H1 (cell line): ENCODE data around the gene MYLK4. TPM values are rescaled to one million over a fixed set of nuclear protein-coding genes. Genes with fewer than 3 reads are reported as not detected.

Experiments used
- CTCF ChIA-PET: fragments of 300-600 bp; sonication (Branson Sonifier 250); formaldehyde crosslinking; loops from one replicate; lab custom pipeline; 2021; ENCODE audit not compliant: partially characterized antibody; lab: Charles Lee
- POLR2A ChIA-PET: fragments of 300-600 bp; sonication (Branson Sonifier 250); formaldehyde crosslinking; loops from one replicate; lab custom pipeline; 2021; ENCODE audit warnings: inconsistent platforms; ENCODE audit not compliant: partially characterized antibody; lab: Charles Lee
- DNase-seq, 2 experiments: peaks; one replicate each; pipeline versions ENCODE4 v3.0.0 to v3.0.0-alpha.2; 2010 to 2022; ENCODE audit warnings: low spot score in 2 of 2, low read depth in 1 of 2, mixed read lengths in 1 of 2
- FAIRE-seq: peaks from 2 replicates; lab custom pipeline; 2011; peaks lifted over from hg19 to GRCh38; lab: Jason Lieb, UNC
- H2AFZ ChIP-seq: 2 replicates; pipeline ENCODE4 v1.8.1; 2012; ENCODE audit warnings: low read length, inconsistent platforms
- H2AK5ac ChIP-seq: 2 replicates; pipeline ENCODE4 v1.6.1; 2013; ENCODE audit warnings: low read depth, low read length
- H2BK120ac ChIP-seq: replicated peaks from 2 replicates; pipeline ENCODE3; 2013; ENCODE audit warnings: low read depth, low read length, inconsistent platforms
- H2BK12ac ChIP-seq: 2 replicates; pipeline ENCODE4 v1.6.1; 2013; ENCODE audit warnings: low read depth, low read length
- H2BK15ac ChIP-seq: 2 replicates; pipeline ENCODE4 v1.6.1; 2013; ENCODE audit warnings: low read length
- H2BK20ac ChIP-seq: 2 replicates; pipeline ENCODE4 v1.6.1; 2013; ENCODE audit warnings: low read length
- H2BK5ac ChIP-seq: 2 replicates; pipeline ENCODE4 v1.6.1; 2013; ENCODE audit warnings: low read depth, low read length
- H3K14ac ChIP-seq: 2 replicates; pipeline ENCODE4 v1.6.1; 2013; ENCODE audit warnings: inconsistent platforms; ENCODE audit not compliant: insufficient read length
- H3K18ac ChIP-seq: 2 replicates; pipeline ENCODE4 v1.6.1; 2013; ENCODE audit warnings: low read length; ENCODE audit errors: extremely low read depth
- H3K23ac ChIP-seq: 2 replicates; pipeline ENCODE4 v1.6.1; 2013; ENCODE audit warnings: inconsistent platforms; ENCODE audit not compliant: insufficient read length
- H3K23me2 ChIP-seq: 2 replicates; pipeline ENCODE4 v1.6.1; 2013; ENCODE audit warnings: low read depth, low read length
- H3K27ac ChIP-seq: 2 replicates; pipeline ENCODE4 v1.6.1; 2011; ENCODE audit warnings: low read depth, low read length, inconsistent platforms
- H3K27me3 ChIP-seq, 4 experiments: replicated peaks in 1 of 4; 1 replicate in 1 of 4; 2 replicates in 3 of 4; pipeline versions ENCODE4 v1.6.1 to v1.8.1; 2011 to 2013; ENCODE audit warnings: low read length in 3 of 4, mild to moderate bottlenecking in 3 of 4, inconsistent platforms in 2 of 4, mixed read lengths in 2 of 4, moderate library complexity in 1 of 4; ENCODE audit not compliant: control insufficient read depth in 3 of 4, insufficient read depth in 3 of 4; ENCODE audit errors: extremely low read depth in 1 of 4
- H3K36me3 ChIP-seq, 4 experiments: 2 replicates each; pipeline versions ENCODE4 v1.6.1 to v1.8.1; 2011 to 2013; ENCODE audit warnings: mild to moderate bottlenecking in 4 of 4, low read length in 3 of 4, moderate library complexity in 2 of 4, control low read depth in 1 of 4, inconsistent platforms in 1 of 4; ENCODE audit not compliant: insufficient read depth in 4 of 4, control insufficient read depth in 2 of 4
- H3K4ac ChIP-seq: replicated peaks from 2 replicates; pipeline ENCODE3; 2013; ENCODE audit warnings: low read length, low read depth, mixed read lengths, inconsistent platforms; ENCODE audit not compliant: insufficient read length
- H3K4me1 ChIP-seq, 4 experiments: replicated peaks in 1 of 4; 1 replicate in 1 of 4; 2 replicates in 3 of 4; pipeline versions ENCODE4 v1.6.1 to v1.8.1; 2011 to 2013; ENCODE audit warnings: low read length in 3 of 4, inconsistent platforms in 2 of 4, mixed read lengths in 1 of 4; ENCODE audit not compliant: insufficient read depth in 4 of 4, control insufficient read depth in 3 of 4
- H3K4me2 ChIP-seq, 2 experiments: 2 replicates each; pipeline versions ENCODE4 v1.6.1 to v1.8.1; 2011 to 2013; ENCODE audit warnings: low read depth in 2 of 2, low read length in 2 of 2, control low read depth in 1 of 2, inconsistent platforms in 1 of 2, mild to moderate bottlenecking in 1 of 2; ENCODE audit not compliant: insufficient read depth in 1 of 2
- H3K4me3 ChIP-seq, 4 experiments: fragments of 200-600, 300-600 bp in 1 of 4; sonication (generic), shearing (Covaris generic), sonication (Bioruptor Twin) in 1 of 4; 2 replicates each; pipeline versions ENCODE4 v1.5.1 to v1.8.1; 2011 to 2016; ENCODE audit warnings: low read length in 4 of 4, low read depth in 3 of 4, control low read depth in 2 of 4, inconsistent platforms in 2 of 4, mild to moderate bottlenecking in 2 of 4, mixed read lengths in 1 of 4, moderate library complexity in 1 of 4; ENCODE audit not compliant: insufficient read depth in 2 of 4; ENCODE audit errors: extremely low read depth in 1 of 4
- H3K56ac ChIP-seq: replicated peaks from 2 replicates; pipeline ENCODE3; 2013; ENCODE audit warnings: low read depth, mild to moderate bottlenecking, mixed read lengths, low read length, inconsistent platforms; ENCODE audit not compliant: insufficient read length
- H3K79me1 ChIP-seq: 2 replicates; pipeline ENCODE4 v1.6.1; 2013; ENCODE audit warnings: low read depth, low read length, control low read depth
- H3K79me2 ChIP-seq, 2 experiments: 2 replicates each; pipeline versions ENCODE4 v1.6.1 to v1.8.1; 2012 to 2013; ENCODE audit warnings: low read length in 2 of 2, mild to moderate bottlenecking in 2 of 2, inconsistent platforms in 1 of 2; ENCODE audit not compliant: insufficient read depth in 2 of 2, control insufficient read depth in 1 of 2
- H3K9ac ChIP-seq, 4 experiments: replicated peaks in 1 of 4; 1 replicate in 1 of 4; 2 replicates in 3 of 4; pipeline versions ENCODE4 v1.6.1 to v1.8.1; 2011 to 2013; ENCODE audit warnings: low read depth in 3 of 4, low read length in 3 of 4, control low read depth in 2 of 4, mild to moderate bottlenecking in 2 of 4, moderate library complexity in 2 of 4, inconsistent platforms in 1 of 4; ENCODE audit errors: extremely low read depth in 1 of 4
- H3K9me3 ChIP-seq, 2 experiments: 2 replicates each; pipeline versions ENCODE4 v1.6.1 to v1.8.1; 2012 to 2013; ENCODE audit warnings: mild to moderate bottlenecking in 2 of 2, moderate library complexity in 2 of 2, control low read depth in 1 of 2, inconsistent platforms in 1 of 2, low read depth in 1 of 2, low read length in 1 of 2, mixed read lengths in 1 of 2; ENCODE audit not compliant: insufficient read depth in 2 of 2
- H4K20me1 ChIP-seq, 2 experiments: replicated peaks in 1 of 2; 2 replicates each; pipeline versions ENCODE3 to v1.8.1; 2011 to 2013; ENCODE audit warnings: inconsistent platforms in 2 of 2, low read length in 2 of 2, mild to moderate bottlenecking in 1 of 2; ENCODE audit not compliant: insufficient read depth in 2 of 2, control insufficient read depth in 1 of 2
- H4K5ac ChIP-seq: 2 replicates; pipeline ENCODE4 v1.6.1; 2013; ENCODE audit warnings: low read length, low read depth, mixed read lengths, inconsistent platforms; ENCODE audit not compliant: insufficient read length
- H4K8ac ChIP-seq: 2 replicates; pipeline ENCODE4 v1.8.0; 2013; ENCODE audit warnings: mild to moderate bottlenecking, moderate library complexity, low read length, inconsistent platforms; ENCODE audit not compliant: insufficient read depth; ENCODE audit errors: extremely low read depth
- H4K91ac ChIP-seq: replicated peaks from 2 replicates; pipeline ENCODE3; 2013; ENCODE audit warnings: low read length, mixed read lengths, inconsistent platforms; ENCODE audit not compliant: insufficient read length
- BACH1 ChIP-seq: IDR thresholded peaks from 2 replicates; pipeline ENCODE4 v1.6.1; 2012; ENCODE audit warnings: low read length, improper control_type of control experiment
- CHD2 ChIP-seq: IDR thresholded peaks from 2 replicates; pipeline ENCODE4 v1.6.1; 2012; ENCODE audit warnings: low read length, improper control_type of control experiment
- HDAC2 ChIP-seq, 2 experiments: fragments of 300-600 bp in 1 of 2; sonication (generic) in 1 of 2; IDR thresholded peaks; 2 replicates each; pipeline ENCODE4 v1.6.1; 2011 to 2012; ENCODE audit warnings: low read depth in 2 of 2, low read length in 2 of 2, mild to moderate bottlenecking in 2 of 2, moderate library complexity in 2 of 2, borderline replicate concordance in 1 of 2, inconsistent platforms in 1 of 2
- JUN ChIP-seq: IDR thresholded peaks from 2 replicates; pipeline ENCODE4 v1.6.1; 2011; ENCODE audit warnings: low read depth, mild to moderate bottlenecking, improper control_type of control experiment, low read length
- WGBS, 2 experiments: shearing (Covaris generic) in 1 of 2; methylation state at CpG; one replicate each; pipeline versions ENCODE4 v1.1.6 to v1.1.7; 2013 to 2015; ENCODE audit warnings: low lambda C conversion rate in 2 of 2, mixed read lengths in 2 of 2, inconsistent platforms in 1 of 2, low coverage in 1 of 2, missing lambda C conversion rate in 1 of 2; ENCODE audit not compliant: insufficient replicate concordance in 2 of 2, insufficient coverage in 1 of 2, insufficient read length in 1 of 2; ENCODE audit errors: extremely low coverage in 1 of 2, missing lambda C conversion rate in 1 of 2; 5-methylcytosine and 5-hydroxymethylcytosine counted together
- polyA plus RNA-seq, 7 experiments: library from polyadenylated mRNA; depleted of rRNA in 3 of 7; stranded (reverse) in 5 of 7; unstranded in 2 of 7; fragments of >200 nt in 5 of 7; fragments of 200-250 nt in 2 of 7; gene quantifications; 1 replicate in 5 of 7; 2 replicates in 1 of 7; 4 replicates in 1 of 7; pipeline versions ENCODE4 v1.2.1 to v1.2.3, GENCODE V29; 2011 to 2013; ENCODE audit warnings: missing spikeins in 2 of 7, mixed read lengths in 2 of 7
- total RNA-seq: library from RNA; stranded (reverse); fragmentation: NEBNext Ultra II Directional; extraction: Animal tissue kit (Norgen Biotek cat#: 25700); gene quantifications from 2 replicates; pipeline ENCODE4 v1.2.1, GENCODE V29; 2021
- TF ChIP-seq, protein P1 (sequence below): IDR thresholded peaks from 2 replicates; pipeline ENCODE4 v1.6.1; 2012; ENCODE audit warnings: low read length, inconsistent platforms
- TF ChIP-seq, protein P2 (sequence below): IDR thresholded peaks from 2 replicates; pipeline ENCODE4 v1.6.1; 2011; ENCODE audit warnings: low read depth, mild to moderate bottlenecking, low read length; ENCODE audit not compliant: insufficient read depth

Gene MYLK4
- total and polyA plus RNA-seq, 2 of the 8 experiments (the other 6 are each of a cell fraction or from before 2014, with no cell fraction given): 0.11 to 0.17 TPM

DNA sequence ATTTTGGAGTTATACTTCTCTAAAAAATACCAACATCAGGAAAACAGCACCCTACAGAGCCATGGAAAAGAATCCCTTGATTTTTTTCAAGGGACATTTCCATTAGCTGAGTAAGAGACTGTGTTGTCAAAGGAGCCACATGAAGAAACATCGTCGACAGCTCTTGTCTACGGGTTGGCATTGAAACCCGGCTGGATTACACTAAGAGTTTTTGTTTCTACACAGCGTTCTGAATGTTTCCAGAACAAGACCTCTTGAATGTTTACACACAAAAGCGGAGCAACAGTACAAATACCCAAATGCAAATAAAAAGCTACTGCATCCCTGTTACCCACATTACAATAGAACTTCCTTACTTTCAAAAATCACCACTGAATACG is 2.4 kb upstream of the MYLK4 start:
- Histone ChIP-seq H3K9ac (no peak overlapping the region), H3K79me1 (no peaks in the 10 kb centered on the region), H3K27ac (no peak overlapping the region), H2BK12ac (no peak overlapping the region), H2BK120ac (no peak overlapping the region), H4K20me1 (no peaks in the 10 kb centered on the region), H3K4me3 (no peak overlapping the region), H3K14ac (no peak overlapping the region), H2BK5ac (no peak overlapping the region), H3K56ac (no peak overlapping the region), H3K4me2 (no peak overlapping the region), H3K36me3 (no peaks in the 10 kb centered on the region), H2BK20ac (no peak overlapping the region), H3K18ac (no peak overlapping the region), H4K91ac (no peak overlapping the region), H3K9me3 (no peaks in the 10 kb centered on the region), H3K23ac (no peak overlapping the region), H3K4ac (no peak overlapping the region), H3K27me3 (no peaks in the 10 kb centered on the region), H2AK5ac (no peak overlapping the region), H3K79me2 (no peaks in the 10 kb centered on the region), H3K23me2 (no peaks in the 10 kb centered on the region; the same call in 1 of the 2 replicates), H3K4me1 (no peaks in the 10 kb centered on the region; a peak in 1 of 7 replicates), H2AFZ (no peak overlapping the region), H2BK15ac (no peak overlapping the region), H4K8ac (no peak overlapping the region), H4K5ac (no peak overlapping the region)
- POLR2A ChIA-PET: no interaction called here
- no peak for DNase-seq
- no peak for FAIRE-seq
- CTCF ChIA-PET: interaction anchor here (1.3 to 6.1 kb wide), 2 partner anchors 9 to 16 kb away, joined by 5 to 160 read pairs; no protein-coding TSS in a partner anchor
- WGBS, 2 experiments: 91% methylated on average over 7 of the region's 7 CpGs; no CpG with 5 or more reads in 1 of the 2 experiments
- TF ChIP-seq JUN (no peak), CHD2 (no peak), HDAC2 (IDR thresholded peaks at IDR 0.05; ENCODE audit: borderline replicate concordance in 1 of 2, low read depth in 2 of 2, low read length in 2 of 2) (no peak), BACH1 (no peak)
- TF ChIP-seq, protein P1, sequence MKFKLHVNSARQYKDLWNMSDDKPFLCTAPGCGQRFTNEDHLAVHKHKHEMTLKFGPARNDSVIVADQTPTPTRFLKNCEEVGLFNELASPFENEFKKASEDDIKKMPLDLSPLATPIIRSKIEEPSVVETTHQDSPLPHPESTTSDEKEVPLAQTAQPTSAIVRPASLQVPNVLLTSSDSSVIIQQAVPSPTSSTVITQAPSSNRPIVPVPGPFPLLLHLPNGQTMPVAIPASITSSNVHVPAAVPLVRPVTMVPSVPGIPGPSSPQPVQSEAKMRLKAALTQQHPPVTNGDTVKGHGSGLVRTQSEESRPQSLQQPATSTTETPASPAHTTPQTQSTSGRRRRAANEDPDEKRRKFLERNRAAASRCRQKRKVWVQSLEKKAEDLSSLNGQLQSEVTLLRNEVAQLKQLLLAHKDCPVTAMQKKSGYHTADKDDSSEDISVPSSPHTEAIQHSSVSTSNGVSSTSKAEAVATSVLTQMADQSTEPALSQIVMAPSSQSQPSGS: no peak
- TF ChIP-seq, protein P2, sequence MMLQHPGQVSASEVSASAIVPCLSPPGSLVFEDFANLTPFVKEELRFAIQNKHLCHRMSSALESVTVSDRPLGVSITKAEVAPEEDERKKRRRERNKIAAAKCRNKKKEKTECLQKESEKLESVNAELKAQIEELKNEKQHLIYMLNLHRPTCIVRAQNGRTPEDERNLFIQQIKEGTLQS: no peak
